ENCODE measurements around the gene TNFAIP8L3. TPM values are rescaled to one million over a fixed set of nuclear protein-coding genes. Genes with fewer than 3 reads are reported as not detected.

TNFAIP8L3 gene
- total and polyA plus RNA-seq, 7 donors, result 0.52 to 47.3 (median 0.78) TPM

DNA sequence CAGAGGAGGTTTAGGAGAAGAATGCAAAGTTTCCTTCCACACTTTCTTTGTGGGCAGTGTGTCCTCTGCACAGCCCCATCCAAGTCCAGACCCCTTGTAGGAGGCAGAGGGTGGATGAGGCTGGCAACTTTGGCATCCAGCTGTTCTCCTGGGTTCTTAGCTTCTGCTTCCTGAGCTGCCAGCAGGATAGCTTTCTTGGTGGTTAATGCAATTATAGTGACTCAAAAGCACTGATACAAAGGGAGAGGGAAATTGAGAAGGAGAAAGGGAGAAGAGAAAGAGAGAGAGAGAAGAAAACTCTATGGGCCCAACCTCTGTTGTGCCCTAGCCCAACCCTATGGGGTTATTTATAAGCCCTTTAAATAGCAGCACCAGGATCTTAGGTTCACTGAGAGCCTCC lies 4.5 kb upstream of the TNFAIP8L3 start:
- TF ChIP-seq, protein P1, sequence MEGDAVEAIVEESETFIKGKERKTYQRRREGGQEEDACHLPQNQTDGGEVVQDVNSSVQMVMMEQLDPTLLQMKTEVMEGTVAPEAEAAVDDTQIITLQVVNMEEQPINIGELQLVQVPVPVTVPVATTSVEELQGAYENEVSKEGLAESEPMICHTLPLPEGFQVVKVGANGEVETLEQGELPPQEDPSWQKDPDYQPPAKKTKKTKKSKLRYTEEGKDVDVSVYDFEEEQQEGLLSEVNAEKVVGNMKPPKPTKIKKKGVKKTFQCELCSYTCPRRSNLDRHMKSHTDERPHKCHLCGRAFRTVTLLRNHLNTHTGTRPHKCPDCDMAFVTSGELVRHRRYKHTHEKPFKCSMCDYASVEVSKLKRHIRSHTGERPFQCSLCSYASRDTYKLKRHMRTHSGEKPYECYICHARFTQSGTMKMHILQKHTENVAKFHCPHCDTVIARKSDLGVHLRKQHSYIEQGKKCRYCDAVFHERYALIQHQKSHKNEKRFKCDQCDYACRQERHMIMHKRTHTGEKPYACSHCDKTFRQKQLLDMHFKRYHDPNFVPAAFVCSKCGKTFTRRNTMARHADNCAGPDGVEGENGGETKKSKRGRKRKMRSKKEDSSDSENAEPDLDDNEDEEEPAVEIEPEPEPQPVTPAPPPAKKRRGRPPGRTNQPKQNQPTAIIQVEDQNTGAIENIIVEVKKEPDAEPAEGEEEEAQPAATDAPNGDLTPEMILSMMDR (IDR thresholded peaks at IDR 0.05), result no peak
- Histone ChIP-seq H3K36me3 (ENCODE audit: insufficient read depth in 1 of 2, low read depth in 1 of 2) (no peaks in the 10 kb centered on the region), H3K27me3 (ENCODE audit: insufficient read depth in 3 of 3, low read length in 2 of 3) (peaks cover 0 to 40% (median 7%) of the 10 kb centered on the region in 3 donors), H3K9me3 (no peaks in the 10 kb centered on the region), H3K4me1 (no peaks in the 10 kb centered on the region), H3K27ac (no peak overlapping the region), H3K4me3 (no peak overlapping the region)
- intact Hi-C loops (cut with DNase I), result no loop called here
- no peak for ATAC-seq
- no peak for DNase-seq

DNA sequence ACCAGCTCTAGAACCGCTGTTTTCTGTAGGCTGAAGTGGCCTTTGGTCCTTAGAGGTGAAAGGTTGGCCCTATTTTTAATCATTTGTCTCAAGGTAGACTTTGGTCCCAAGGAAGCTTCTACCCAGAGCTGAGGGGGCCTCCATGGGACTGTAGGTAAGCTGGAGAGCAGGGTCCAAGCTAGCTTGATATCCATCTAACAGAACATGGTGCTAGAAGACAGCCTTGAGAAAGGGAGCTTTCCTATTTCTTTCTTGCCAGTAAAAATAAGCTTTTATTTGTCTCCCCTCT lies 3.6 kb upstream of the TNFAIP8L3 start:
- Histone ChIP-seq H3K9me3 (no peaks in the 10 kb centered on the region), H3K4me3 (no peak overlapping the region), H3K4me1 (no peaks in the 10 kb centered on the region), H3K27ac (no peak overlapping the region), H3K27me3 (ENCODE audit: insufficient read depth in 3 of 3, low read length in 2 of 3) (peaks cover 0 to 47% (median 14%) of the 10 kb centered on the region in 3 donors), H3K36me3 (ENCODE audit: insufficient read depth in 1 of 2, low read depth in 1 of 2) (no peaks in the 10 kb centered on the region)
- DNase-seq (no peak), ATAC-seq (no peak)
- TF ChIP-seq, protein P1 (IDR thresholded peaks at IDR 0.05), result no peak
- intact Hi-C loops (cut with DNase I), result no loop called here
- 81 to 91% (median 82%) methylated on average over 1 of the region's 1 CpG for WGBS, 3 donors

DNA sequence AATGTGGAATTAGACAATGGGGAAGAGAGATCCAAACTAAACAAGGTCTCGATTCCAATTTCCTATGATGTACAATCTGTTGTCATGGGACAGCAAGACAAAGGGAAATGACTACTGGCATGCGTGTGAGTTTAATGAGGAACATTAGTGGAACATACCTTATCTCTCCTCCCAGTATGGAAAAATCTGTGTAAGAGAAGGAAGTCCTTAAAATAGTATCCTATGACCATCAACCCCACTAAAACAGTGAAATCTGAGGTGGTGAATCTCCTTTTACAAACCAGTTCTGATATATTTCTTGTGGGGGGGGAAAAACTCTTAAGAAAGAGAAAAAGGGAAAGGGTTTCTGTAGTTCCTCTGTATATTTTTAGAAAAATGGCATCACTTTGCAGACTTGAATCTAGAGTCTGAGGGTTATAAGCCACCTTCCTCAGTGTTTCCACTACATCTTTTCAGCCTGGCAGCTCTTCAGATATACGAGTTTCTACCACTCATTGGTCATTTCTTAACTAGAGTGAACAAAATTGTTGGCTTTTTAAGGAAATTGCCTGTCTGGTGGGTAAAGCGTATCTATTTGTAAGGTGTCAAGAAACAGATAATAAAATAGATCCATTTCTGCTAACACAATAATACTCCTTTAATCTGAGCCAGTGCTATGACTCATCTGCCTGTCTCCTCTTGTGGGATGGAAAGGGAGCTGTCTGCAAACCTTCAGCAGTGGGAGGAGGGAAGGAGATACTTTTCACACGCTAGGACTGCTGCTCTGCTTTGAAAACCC lies 3.0 kb upstream of the TNFAIP8L3 start:
- no peak for ATAC-seq

DNA sequence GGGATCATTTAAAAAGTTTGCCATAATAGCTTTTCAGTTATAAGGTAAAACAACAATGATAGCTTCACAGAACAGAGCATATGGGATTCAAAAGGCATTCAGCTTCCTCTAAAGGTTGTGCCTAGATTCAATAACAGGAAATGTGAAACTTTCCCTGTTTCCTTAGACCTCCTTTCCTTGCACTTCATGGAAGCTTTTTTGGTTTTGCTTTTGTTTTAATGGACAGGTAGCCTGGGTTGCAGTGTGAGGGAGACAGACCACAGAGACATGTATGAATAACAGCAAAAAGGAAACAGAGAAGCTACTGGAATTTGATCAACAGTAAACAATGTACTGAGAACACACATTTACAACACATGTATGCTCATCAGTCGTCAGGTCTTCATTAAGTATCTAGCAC lies 2.3 kb upstream of the TNFAIP8L3 start:
- intact Hi-C loops (cut with DNase I), result no loop called here
- no peak overlapping the region for H3K27ac ChIP-seq

More for the DNA sequence above, 3.0 kb upstream of the TNFAIP8L3 start:
- H3K4me3 ChIP-seq, result no peak overlapping the region
- no peaks in the 10 kb centered on the region for H3K36me3 ChIP-seq (ENCODE audit: insufficient read depth in 1 of 2, low read depth in 1 of 2)
- H3K27ac ChIP-seq, result no peak overlapping the region
- H3K27me3 ChIP-seq (ENCODE audit: insufficient read depth in 3 of 3, low read length in 2 of 3), result peaks cover 0 to 53% (median 17%) of the 10 kb centered on the region in 3 donors
- DNase-seq, result no peak
- intact Hi-C loops (cut with DNase I), result no loop called here
- no peaks in the 10 kb centered on the region for H3K9me3 ChIP-seq
- TF ChIP-seq, protein P1 (IDR thresholded peaks at IDR 0.05), result no peak
- WGBS, 3 donors, result 73 to 75% (median 74%) methylated on average over 5 of the region's 5 CpGs
- no peaks in the 10 kb centered on the region for H3K4me1 ChIP-seq

More for the DNA sequence above, 2.3 kb upstream of the TNFAIP8L3 start:
- DNase-seq (no peak), ATAC-seq (no peak)
- Histone ChIP-seq H3K4me1 (no peaks in the 10 kb centered on the region), H3K36me3 (ENCODE audit: insufficient read depth in 1 of 2, low read depth in 1 of 2) (no peaks in the 10 kb centered on the region), H3K9me3 (no peaks in the 10 kb centered on the region), H3K4me3 (no peak overlapping the region), H3K27me3 (ENCODE audit: insufficient read depth in 3 of 3, low read length in 2 of 3) (peaks cover 0 to 58% (median 17%) of the 10 kb centered on the region in 3 donors)
- 58 to 70% (median 67%) methylated on average over 1 of the region's 1 CpG for WGBS, 3 donors
- TF ChIP-seq, protein P1 (IDR thresholded peaks at IDR 0.05), result no peak

All from psoas muscle (tissue), 8 donors.